ENCODE measurements around the gene RMC1.

GRCh38 chr18:23494992-23495391 lies 8.3 kb upstream of the RMC1 start:
- TF ChIP-seq, protein P1, sequence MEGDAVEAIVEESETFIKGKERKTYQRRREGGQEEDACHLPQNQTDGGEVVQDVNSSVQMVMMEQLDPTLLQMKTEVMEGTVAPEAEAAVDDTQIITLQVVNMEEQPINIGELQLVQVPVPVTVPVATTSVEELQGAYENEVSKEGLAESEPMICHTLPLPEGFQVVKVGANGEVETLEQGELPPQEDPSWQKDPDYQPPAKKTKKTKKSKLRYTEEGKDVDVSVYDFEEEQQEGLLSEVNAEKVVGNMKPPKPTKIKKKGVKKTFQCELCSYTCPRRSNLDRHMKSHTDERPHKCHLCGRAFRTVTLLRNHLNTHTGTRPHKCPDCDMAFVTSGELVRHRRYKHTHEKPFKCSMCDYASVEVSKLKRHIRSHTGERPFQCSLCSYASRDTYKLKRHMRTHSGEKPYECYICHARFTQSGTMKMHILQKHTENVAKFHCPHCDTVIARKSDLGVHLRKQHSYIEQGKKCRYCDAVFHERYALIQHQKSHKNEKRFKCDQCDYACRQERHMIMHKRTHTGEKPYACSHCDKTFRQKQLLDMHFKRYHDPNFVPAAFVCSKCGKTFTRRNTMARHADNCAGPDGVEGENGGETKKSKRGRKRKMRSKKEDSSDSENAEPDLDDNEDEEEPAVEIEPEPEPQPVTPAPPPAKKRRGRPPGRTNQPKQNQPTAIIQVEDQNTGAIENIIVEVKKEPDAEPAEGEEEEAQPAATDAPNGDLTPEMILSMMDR (IDR thresholded peaks at IDR 0.05): no peak
- TF ChIP-seq POLR2AphosphoS5 (IDR thresholded peaks at IDR 0.05): no peak
- TF ChIP-seq POLR2A (IDR thresholded peaks at IDR 0.05): no peak
